Stimulated activated CD8-positive, alpha-beta memory T cell treated with anti-CD3 and anti-CD28 coated beads, Interleukin-2, amount 100 ng/mL, for 1 hour (primary cell): ENCODE data around the gene PDXK.
A peak's percentile ranks its signal among the peaks of the same experiment; 100 is the strongest.
"Not testable (repeated sequence)": the region's sequence is repeated elsewhere in the genome, so short reads cannot be mapped to it uniquely, and the experiment has no call there.

Experiments used
- DNase-seq, 2 donors: peaks; one replicate each; pipeline ENCODE4 v3.0.0-alpha.2; 2020; ENCODE audit warnings: low read depth in 2 of 2

PDXK gene

GRCh38 chr21:43718872-43719747 is at the start of gene PDXK:
Gene PDXK, plus strand, starts transcription at chr21:43719129. Its CDS starts 166 bp downstream, at chr21:43719295.
- DNase-seq: peak; percentile 53 to 61

GRCh38 chr21:43669828-43670605 is 48.9 kb upstream of the PDXK start:
- DNase-seq: no peak

- no peak for DNase-seq
Measured at GRCh38 chr21:43675871-43676270, 43.1 kb upstream of the PDXK start.

GRCh38 chr21:43676391-43676790 is 42.5 kb upstream of the PDXK start:
- DNase-seq: no peak

- no peak for DNase-seq
Measured at GRCh38 chr21:43679951-43680350, 39.0 kb upstream of the PDXK start.

- DNase-seq: not testable (repeated sequence)
Measured at GRCh38 chr21:43680421-43680820, 38.5 kb upstream of the PDXK start.

- DNase-seq: no peak
Measured at GRCh38 chr21:43681650-43682049, 37.3 kb upstream of the PDXK start.

GRCh38 chr21:43684424-43684823 is 34.5 kb upstream of the PDXK start:
- no peak for DNase-seq

GRCh38 chr21:43686811-43687565 is 31.9 kb upstream of the PDXK start:
- no peak for DNase-seq

- no peak for DNase-seq
Measured at GRCh38 chr21:43687566-43688399, 31.1 kb upstream of the PDXK start.

GRCh38 chr21:43688906-43689305 is 30.0 kb upstream of the PDXK start:
- DNase-seq: no peak

- no peak for DNase-seq
Measured at GRCh38 chr21:43689556-43690337, 29.2 kb upstream of the PDXK start.

- DNase-seq: no peak
Measured at GRCh38 chr21:43690346-43690745, 28.6 kb upstream of the PDXK start.

GRCh38 chr21:43691086-43691795 is 27.7 kb upstream of the PDXK start:
- no peak for DNase-seq

GRCh38 chr21:43691801-43692200 is 27.1 kb upstream of the PDXK start:
- DNase-seq: no peak

- no peak for DNase-seq
Measured at GRCh38 chr21:43692949-43693348, 26.0 kb upstream of the PDXK start.

- no peak for DNase-seq
Measured at GRCh38 chr21:43693981-43694380, 24.9 kb upstream of the PDXK start.

GRCh38 chr21:43694437-43695079 is 24.4 kb upstream of the PDXK start:
- DNase-seq: no peak

GRCh38 chr21:43696214-43696613 is 22.7 kb upstream of the PDXK start:
- DNase-seq: no peak
